Lower leg skin (tissue), 3 donors: ENCODE results near the gene BAHCC1.

Source experiments
- CTCF ChIP-seq, 3 donors: fragments of 450-650 bp; IDR thresholded peaks; one replicate each; pipeline ENCODE4 v1.5.1; 2016; ENCODE audit warnings: antibody characterized with exemption in 3 of 3, mild to moderate bottlenecking in 3 of 3, moderate library complexity in 2 of 3
- POLR2A ChIP-seq, 2 donors: fragments of 450-650 bp; IDR thresholded peaks; one replicate each; pipeline ENCODE4 v1.6.1; 2016 to 2017; ENCODE audit warnings: antibody characterized with exemption in 2 of 2, mild to moderate bottlenecking in 1 of 2, moderate library complexity in 1 of 2

GRCh38 chr17:81401723-81402529 lies 6.7 kb downstream of the BAHCC1 start:
- no peak for TF ChIP-seq CTCF (IDR thresholded peaks at IDR 0.05)
- TF ChIP-seq POLR2A (IDR thresholded peaks at IDR 0.05) = no peak
